Left forelimb (tissue), 1 donor: Measurements from ENCODE around the gene BCORL1.

Source experiments
- DNase-seq: peaks from one replicate; pipeline ENCODE4 v3.0.0-alpha.2; 2018; ENCODE audit warnings: low spot score

BCORL1 gene

DNA sequence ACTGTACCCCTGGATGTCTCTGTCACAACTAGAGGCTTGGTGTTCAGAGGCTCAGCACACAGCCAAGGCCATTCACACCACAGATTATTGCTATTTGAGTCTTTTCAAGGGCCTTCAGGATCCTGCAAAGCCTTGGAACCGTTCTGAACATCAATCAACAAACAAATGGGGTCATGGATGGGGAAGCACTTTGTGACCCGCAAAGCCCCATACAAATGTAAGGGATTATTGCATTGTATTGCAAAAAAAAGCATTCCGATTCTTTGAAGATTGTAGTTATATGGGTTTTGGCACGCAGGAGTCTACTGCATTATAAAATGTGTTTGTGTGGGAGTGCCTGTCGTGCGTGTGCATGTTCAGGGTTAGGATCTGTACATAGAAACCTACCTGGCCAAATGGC is 17.3 kb upstream of the BCORL1 start:
- no peak for DNase-seq

DNA sequence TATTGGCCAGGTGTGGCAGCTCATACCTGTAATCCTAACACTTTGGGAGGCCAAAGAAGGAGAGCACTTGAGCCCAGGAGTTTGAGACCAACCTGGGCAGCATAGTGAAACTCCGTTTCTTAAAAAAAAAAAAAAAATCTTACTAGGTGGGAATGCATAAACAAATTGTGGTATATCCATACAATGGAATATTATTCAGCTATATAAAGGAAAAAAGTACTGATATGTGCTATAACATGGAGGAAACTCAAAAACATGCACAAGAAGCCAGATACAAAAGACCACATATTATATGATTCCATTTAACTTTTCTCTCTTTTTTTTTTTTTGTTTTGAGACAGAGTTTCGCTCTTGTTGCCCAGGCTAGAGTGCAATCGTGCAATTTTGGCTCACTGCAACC is 13.5 kb upstream of the BCORL1 start:
- DNase-seq, result no peak

DNA sequence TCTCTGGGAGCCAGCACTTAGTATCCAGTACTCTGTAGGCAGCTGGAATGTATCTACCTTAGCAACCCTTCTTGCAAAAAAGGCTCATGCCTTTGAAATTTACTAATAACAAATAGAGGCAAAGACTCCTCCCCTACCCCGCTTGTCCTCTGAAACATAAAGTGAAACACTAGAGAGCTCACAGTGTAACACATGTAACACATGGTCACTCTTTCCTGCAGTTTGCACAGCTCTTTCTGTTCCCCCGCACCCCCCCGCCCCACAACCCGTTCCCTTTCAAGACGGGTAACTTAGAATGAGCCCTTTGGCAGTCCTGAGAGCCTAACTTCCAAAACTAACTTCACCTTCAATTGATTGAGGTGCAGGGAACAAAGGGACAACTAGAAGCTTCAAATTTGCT is 6.0 kb upstream of the BCORL1 start:
- no peak for DNase-seq

DNA sequence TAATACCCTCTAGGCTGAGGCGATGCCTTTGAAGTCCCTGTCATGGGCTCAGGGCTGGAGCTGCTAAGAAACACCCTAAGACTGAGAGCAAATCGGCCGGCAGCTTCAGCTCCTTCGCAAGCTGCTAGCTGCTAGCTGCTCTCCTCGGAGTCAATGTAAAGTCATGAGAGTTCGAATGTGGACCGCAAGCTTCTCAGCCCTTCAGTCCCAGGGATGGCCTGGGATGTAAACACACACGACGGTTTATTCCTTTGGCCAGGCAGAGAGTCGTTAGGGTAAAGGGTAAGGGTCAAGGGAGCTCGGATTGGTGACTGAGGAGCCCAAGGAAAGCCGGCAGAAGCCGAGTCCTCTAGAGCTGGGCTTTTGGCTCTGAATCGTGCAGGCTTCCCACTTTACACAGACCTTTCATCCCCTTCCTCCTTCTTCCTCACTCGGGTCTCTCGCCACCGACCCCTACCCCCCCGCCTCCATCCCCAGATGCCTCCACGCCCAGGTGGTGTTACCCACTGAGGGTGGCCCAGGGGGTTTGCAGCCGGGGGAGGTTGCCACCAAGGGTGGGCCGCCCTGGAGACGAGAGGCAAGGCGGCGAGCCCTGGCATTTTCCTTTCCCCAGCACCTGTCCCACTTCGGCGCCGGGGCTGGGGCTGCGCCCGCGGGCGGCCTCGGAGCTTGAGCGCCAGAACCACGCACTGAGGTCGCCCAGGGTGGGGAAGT is 3.1 kb upstream of the BCORL1 start:
- no peak for DNase-seq

DNA sequence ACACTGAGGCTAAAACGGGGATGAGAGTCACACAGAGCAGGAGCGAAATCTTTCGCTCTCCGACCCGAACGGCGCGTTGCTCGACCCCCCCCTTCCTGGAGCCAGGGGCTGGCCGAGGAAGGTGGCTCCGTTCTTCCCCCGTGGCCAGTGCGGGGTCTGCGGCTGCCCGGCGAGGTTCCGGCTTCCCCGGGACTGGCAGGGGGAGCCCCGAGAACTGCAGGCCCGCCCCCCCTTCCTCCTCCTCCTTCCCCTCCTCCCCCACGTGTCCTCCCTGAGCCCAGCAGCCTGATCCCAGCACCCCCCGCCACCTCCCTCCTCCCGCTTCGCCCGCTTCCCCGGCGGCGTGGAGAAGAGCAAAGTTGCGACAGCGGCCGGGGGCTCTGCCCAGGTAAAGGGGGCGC is 2.4 kb upstream of the BCORL1 start:
- no peak for DNase-seq

DNA sequence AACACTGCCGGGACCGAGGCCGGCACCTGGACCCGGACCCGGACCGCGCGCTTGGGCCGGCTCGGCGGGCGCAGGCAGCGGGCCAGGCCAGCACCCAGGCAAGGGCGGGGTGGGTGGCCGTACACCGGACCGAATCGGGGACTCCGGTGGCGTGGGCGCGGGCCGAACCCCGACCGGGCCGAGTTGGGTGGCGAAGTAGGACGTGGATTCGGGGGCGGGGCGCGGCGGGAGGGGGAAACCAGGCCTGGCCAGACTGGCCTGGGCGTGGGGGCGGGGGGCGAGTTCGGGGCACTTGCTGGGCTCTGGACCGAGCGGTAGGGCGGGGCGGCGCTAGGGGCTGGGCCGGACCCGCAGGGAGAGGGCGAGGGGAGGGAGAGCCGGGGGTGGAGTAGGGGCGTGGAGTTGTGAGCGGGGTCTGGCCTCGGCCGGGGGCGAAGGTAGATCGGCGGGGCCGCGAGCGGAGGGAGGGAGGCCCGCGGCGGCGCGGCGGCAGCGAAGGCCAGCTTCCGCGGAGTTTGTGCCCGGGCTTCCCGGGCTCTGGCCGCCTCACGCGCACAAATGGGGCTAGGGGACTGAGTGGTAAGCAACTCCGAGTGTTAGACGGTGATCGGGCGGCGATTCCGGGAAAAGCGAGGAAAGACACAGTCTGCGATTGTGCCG is 1.8 kb upstream of the BCORL1 start:
- DNase-seq, result no peak

DNA sequence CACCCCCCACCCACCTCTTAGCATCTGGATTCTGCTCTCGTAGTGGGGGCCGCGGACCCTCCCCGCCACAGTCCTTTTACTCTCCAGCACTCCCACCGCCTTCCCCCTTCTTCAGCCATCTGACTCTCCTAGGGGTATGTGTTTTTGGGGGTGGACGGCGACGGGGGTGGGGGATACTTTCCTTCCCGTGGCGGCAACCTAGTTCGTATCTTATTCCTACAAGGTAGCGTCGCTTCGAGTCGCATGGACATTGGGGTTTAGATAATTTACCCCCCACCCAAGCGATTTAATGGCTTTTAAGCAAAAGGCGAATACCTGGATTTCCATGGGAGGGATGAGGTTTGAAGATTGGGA is 1.3 kb upstream of the BCORL1 start:
- DNase-seq, result no peak

DNA sequence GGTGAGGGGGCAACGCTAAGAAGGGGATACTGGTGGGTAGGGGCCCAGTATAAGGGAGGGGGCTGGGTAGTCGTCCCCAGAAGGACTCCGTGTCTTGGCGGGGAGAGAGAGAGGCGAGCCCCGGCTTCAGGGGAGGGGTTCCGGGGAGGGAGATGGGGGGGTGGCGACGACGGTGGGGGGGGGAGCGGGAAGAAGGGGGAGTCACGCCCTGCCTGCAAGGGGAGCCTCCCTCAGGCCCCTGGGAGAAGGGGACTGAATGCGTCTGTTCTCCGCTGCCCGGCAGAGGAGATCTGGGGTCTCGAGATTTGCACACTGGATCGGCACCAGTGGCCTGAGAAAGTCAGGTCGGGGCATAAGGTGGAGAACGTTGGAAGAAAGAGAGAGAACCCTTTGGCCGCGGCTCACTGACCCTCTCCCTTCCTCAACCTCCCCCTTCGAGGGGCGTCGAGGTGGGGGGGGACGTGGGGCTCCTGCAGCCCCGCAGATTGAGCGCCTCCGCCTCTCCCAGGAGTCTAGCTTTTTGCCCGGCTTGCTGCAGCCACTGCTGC is 609 bp upstream of the BCORL1 start:
- DNase-seq, result no peak

DNA sequence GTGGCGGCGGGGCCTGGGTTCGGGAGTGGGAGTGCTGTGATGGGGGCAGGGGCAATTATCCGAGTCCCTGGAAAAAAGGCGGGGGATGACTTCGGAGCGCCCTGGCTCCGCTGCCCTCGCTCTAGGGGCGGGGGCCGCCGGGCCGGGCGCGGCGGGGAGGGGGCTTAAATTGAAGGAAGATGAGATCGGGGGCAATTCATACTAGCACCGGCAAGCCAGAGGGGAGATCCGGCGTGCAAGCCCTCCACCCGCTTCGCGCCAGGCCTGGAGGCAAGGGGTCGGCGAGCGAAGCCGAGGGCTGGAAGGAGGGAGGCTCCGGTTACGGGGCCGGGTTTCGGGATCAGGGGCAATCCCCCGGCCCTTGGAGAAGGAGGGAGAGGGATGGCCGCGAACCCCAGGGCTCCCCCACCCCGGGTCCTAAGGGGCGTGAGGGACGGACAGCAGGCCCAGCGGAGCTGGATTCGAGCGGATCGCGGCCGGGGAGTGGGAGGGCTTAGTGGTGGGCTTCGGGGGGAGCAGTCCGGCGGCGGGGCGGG is 1.2 kb downstream of the BCORL1 start:
- no peak for DNase-seq

DNA sequence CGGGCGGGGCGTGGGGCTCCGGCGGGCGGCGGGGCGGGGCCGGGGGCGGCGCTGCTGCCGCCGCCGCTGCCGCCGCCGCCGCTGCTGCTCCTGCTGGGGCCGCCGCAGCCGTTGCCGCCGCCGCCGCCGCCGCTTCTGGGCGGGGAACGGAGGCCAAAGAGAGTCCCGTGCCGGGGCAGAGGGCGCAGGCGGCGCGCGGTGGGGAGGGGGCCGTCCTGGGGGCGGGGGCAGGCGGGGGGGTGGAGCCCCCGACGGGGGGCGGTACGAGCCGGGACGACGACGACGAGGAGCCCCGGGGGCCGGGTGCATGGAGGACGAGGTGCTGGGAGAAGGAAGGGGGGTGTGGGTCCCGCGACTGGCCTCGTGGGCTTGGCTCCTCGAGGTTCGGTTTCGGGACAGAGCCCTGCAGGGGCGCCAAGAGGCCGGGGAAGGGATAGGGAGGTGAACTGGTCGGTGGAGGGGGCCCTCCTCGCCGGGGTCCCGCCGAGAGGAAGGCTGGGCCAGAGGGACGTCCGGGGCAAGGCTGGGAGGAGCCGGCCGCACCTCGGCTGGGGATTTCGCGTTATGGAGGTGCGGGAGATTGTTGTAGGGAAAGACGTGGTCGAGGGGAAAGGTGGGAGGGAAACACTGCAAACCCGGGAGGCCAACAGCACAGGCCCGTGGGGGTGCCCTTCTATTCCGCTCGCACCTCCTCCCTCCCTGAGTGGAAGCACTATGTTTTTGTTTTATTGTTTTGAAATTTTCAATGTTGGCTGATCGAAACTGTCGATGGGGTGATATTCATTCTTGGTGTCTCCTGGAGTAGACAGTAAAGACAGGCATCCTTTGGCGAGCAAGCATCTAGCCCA is 1.9 kb downstream of the BCORL1 start:
- DNase-seq, result no peak

DNA sequence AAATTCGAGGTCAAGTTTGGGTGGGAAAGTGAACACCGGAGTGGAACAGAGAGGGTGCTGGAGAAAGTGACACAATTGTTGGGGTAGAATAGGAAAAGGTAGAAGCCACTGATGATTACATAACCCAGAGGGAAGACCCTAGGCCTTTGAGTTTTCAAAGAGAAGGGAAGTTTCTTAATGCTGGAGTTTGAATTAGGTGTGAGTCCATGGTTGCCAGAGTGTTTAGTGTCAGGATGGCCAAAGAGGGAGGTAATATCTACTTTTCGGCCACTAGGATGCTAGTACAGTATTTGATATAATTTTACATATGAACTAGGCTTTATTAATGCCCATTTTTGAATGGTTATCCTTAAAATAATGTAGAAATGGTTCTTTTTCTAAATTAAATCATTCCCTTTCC is 5.4 kb downstream of the BCORL1 start:
- DNase-seq, result no peak

DNA sequence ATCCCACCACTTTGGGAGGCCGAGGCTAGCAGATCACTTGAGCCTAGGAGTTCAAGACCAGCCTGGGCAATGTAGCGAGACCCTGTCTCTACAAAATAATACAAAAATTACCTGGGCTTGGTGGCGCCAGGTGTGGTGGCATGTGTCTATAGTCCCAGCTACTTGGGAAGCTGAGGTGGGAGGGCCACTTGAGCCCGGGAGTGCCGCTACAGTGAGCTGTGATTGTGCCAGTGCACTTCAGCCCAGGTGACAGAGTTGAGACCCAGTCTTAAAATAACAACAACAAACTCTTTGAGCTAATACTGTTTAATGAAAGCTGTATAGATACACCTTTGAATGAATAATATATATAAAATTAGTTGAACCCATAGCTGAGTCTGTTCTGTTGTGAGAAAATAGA is 9.7 kb downstream of the BCORL1 start:
- DNase-seq, result no peak

DNA sequence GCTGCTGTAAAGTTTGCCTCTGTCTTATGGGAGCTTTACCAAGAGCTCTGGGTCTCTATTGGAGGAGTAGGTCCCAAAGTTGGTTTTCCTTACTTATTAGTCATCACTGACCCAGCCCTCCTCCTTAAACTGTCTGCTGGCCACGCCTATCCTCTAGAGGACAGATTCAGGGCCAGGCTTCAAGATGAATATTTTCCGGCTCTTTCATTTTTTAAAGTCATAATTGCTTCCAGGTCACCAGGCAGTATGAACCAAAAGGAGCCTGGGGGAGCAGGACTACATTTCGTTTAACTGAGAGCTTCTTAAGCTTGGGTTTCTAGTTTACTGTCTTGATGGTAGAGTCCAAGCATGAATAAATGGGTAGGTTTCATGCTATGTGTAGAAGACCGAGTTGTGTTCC is 13.7 kb downstream of the BCORL1 start:
- DNase-seq, result no peak

DNA sequence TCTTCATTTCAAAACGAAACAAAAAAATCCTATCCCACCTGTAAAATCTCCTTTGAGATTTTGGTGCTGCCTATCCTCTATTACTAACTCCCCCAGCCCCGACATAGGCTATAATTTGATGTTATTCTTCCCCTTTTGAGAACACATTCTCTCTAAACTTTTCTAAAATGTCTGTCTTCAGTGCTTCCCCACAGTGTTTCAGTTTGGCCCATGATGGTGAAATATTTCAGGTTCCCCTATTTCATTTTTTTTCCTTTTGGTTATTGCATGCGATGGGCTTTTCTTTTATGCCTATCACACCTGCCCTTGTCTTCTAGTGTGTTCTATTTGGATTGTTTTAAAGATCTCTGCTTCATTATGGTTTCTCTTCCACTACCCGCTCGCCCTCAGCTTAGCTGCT is 14.7 kb downstream of the BCORL1 start:
- no peak for DNase-seq

DNA sequence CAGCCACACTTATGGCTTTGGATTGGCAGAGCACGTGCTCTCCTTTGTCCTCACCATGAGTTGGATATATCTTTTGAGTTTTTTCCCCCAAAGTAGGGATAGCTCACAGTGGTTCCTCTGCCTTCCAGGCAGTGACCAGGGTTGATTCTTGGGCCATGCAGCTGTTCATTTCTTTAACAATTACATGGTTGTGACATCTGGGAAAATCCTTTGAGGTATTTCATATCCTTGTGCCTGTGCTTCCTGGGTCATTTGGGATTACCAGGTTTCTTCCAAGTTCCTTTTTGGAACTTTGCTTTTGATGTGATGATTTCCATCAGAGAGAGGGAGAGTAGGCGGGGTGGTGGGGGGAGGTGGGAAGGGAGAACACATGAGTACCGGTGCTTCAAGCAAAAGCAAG is 15.6 kb downstream of the BCORL1 start:
- no peak for DNase-seq

DNA sequence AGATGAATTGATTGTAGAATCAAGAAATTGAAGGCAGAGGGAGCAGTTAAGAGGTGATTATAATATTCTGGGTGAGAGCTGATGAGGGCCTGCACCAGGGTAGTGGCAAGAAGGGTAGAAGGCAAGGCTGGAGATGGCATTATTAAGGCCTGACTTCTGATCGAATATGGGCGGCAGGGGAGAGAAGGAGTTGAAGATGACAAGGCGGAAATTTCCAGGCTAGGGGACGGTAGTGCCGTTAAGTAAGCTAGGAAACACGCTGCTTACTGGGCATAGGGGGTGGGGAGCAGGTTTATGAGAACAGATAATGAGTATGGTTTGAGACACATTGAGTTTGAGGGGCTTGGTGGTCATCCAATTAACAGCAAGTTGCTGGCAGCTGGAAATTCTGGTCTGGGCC is 19.5 kb downstream of the BCORL1 start:
- DNase-seq, result no peak

DNA sequence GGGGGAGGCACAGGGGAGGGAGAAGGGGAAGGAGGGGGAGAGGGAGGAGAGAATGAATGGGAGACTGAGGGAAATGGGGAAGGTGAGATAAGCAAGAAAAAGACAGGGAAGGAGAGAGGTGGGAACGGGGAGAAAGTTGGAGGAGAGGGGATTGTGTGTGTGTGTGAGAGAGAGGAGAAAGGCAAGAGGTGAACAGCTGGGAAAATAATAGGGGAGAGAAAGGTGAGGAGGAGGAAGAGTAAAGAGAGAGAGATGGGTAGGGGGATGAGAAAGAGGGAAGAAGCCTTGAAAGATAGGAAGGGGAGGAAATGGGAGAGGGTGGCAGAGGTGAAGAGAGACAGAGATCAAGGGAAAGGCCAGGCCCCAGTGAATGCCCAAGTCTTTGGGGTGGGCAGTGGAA is 20.1 kb downstream of the BCORL1 start:
- no peak for DNase-seq

DNA sequence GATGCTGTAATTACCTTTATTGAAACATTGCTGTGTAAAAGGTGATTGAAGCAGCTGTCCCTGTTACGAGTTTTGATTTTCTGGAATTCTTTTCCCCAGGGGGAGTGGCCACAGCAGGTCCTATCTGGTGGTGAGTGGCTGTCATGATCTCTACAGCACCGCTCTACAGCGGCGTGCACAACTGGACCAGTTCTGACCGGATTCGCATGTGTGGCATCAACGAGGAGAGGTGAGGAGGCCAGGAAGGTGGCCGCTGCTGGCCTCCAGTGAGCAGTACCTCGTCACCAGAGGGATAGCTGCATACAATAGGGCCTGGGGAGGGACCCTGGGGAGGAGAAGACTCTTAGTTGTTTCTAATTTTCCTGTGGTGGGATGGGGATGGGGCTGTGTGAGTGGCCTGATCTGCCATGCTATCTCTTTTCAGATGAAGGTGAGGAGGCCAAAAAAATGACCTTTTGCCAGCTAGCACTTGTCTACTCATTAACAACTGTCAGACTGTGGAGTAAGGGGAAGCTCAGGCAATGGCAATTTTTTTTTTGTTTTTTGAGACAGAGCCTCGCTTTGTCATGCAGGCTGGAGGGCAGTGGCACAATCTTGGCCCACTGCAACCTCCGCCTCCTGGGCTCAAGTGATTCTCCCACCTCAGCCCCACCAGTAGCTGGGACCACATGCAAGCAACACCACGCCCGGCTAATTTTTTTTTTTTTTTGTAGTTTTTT is 22.8 kb downstream of the BCORL1 start:
- DNase-seq, result no peak

DNA sequence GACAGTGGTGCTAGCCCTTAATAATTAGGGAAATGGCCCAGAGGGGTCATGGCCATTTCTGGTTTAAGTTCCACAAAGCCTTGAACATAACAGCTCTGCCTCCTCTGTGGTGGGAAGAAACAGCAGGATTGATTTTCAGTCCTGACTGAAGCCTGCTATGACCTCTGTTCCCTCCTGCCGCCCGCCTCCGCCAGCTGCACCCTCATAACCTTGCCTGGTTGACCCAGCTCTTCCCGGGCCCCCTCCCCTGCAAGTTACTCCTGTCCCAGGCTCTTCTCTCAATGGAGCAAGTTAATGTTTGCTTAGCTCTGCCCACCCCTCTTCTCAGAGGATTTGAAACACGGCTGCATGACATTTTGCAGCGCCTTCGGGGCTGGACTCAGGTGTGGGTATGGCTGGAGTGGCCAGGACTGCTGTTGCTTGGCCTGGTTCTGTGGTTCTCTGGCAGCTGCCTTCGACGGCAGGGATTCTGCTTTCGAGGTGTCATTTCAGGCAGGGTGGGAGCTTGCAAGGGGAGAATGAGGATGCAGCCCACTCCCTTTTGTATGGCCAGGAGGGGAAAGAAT is 27.3 kb downstream of the BCORL1 start:
- DNase-seq, result no peak

DNA sequence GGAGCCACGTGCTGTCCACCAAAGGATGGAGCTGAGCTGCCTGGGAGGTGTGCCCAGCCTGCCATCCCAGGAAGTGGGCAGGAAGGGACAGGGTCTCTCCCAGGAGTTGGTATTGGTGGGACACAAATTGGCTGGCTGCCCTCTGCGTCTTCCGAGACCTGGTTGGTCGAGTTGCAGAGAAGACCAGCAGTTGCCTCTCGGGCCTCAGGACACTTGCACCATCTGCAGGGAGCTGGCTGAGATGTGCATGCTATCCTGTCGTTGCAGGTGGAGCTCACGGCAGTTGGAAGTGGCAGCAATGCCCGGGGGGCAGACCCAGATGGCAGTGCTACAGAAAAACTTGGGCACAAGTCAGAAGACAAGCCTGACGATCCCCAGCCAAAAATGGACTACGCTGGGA is 30.2 kb downstream of the BCORL1 start:
- DNase-seq, result no peak

DNA sequence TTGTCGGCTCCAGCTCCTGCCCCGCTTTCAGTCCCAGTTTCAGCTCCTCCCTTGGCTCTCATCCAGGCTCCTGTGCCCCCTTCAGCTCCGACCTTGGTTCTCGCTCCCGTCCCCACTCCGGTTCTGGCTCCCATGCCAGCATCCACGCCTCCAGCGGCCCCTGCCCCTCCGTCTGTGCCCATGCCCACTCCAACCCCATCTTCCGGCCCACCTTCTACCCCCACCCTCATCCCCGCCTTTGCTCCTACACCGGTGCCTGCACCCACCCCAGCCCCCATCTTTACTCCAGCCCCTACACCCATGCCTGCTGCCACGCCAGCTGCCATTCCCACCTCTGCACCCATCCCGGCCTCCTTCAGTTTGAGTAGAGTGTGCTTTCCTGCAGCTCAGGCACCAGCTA is 31.2 kb downstream of the BCORL1 start:
- DNase-seq, result no peak

DNA sequence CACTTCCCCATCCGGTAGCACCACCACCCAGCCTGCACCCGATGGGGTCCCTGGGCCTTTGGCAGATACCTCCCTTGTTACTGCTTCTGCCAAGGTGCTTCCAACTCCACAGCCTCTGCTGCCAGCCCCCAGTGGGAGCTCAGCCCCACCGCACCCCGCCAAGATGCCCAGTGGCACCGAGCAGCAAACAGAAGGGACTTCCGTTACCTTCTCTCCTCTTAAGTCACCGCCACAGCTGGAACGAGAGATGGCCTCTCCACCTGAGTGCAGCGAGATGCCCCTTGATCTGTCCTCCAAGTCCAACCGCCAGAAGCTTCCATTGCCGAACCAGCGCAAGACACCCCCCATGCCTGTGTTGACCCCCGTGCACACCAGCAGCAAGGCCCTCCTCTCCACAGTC is 31.9 kb downstream of the BCORL1 start:
- no peak for DNase-seq
